Hair follicle dermal papilla cell (primary cell): ENCODE data around the gene FKBP7. TPM values are rescaled to one million over a fixed set of nuclear protein-coding genes. Genes with fewer than 3 reads are reported as not detected.

Source experiments
- total RNA-seq: library from RNA; depleted of rRNA; stranded (reverse); fragments of >200 nt; gene quantifications from 2 replicates; pipeline ENCODE4 v1.2.3, GENCODE V29; 2012

Gene FKBP7
- 25.5 and 29.9 TPM in 2 replicates for total RNA-seq

GRCh38 chr2:178478439-178479274 is at the start of gene FKBP7:
FKBP7 (minus strand) TSS chr2:178478600; CDS start chr2:178478499, 101 bp downstream.

GRCh38 chr2:178480227-178481181 is 2.1 kb upstream of the FKBP7 start, which contains the start of gene PLEKHA3:
PLEKHA3 (plus strand) TSS chr2:178480457; CDS start chr2:178480870, 413 bp downstream.

GRCh38 chr2:178450774-178451525 is 27.4 kb downstream of the FKBP7 start, which contains the start of the genes PJVK and PRKRA:
PJVK (plus strand) TSS chr2:178451378; CDS start chr2:178453410, 2,032 bp downstream.
PRKRA (minus strand) TSS chr2:178451175; CDS start chr2:178451030, 145 bp downstream.

Other genes starting within 250 kb of the FKBP7 start
- gene PRKRA, start 27.4 kb downstream of the FKBP7 start, total RNA-seq, result 49.7 and 53.9 TPM in 2 replicates
- 1.7 and 1.8 TPM in 2 replicates for gene PJVK, start 27.2 kb downstream of the FKBP7 start, total RNA-seq
- gene PLEKHA3, start 1.9 kb upstream of the FKBP7 start, total RNA-seq, result 8.9 and 9.1 TPM in 2 replicates